Stimulated activated CD8-positive, alpha-beta memory T cell treated with anti-CD3 and anti-CD28 coated beads, Interleukin-4, amount 100 ng/mL, for 4 hours (primary cell): Measurements from ENCODE around the gene CNIH3.
"Not testable (repeated sequence)": the region's sequence is repeated elsewhere in the genome, so short reads cannot be mapped to it uniquely, and the experiment has no call there.

Experiments used
- DNase-seq, 2 donors: peaks; one replicate each; pipeline ENCODE4 v3.0.0-alpha.2; 2020; ENCODE audit warnings: low read depth in 2 of 2, low spot score in 1 of 2

Gene CNIH3

GRCh38 chr1:224615861-224616755, at the start of gene CNIH3:
Gene CNIH3 (plus strand): TSS chr1:224616317. CDS start chr1:224617175, 858 bp downstream.
- DNase-seq: no peak

- not testable (repeated sequence) for DNase-seq
Observed at GRCh38 chr1:224566492-224566891, 49.6 kb upstream of the CNIH3 start.

- no peak for DNase-seq
Observed at GRCh38 chr1:224569276-224569675, 46.8 kb upstream of the CNIH3 start.

GRCh38 chr1:224571975-224572374, 44.1 kb upstream of the CNIH3 start:
- DNase-seq: not testable (repeated sequence)

GRCh38 chr1:224579526-224579925, 36.6 kb upstream of the CNIH3 start:
- DNase-seq: no peak

- no peak for DNase-seq
Observed at GRCh38 chr1:224580006-224580405, 36.1 kb upstream of the CNIH3 start.

GRCh38 chr1:224582041-224582440, 34.1 kb upstream of the CNIH3 start:
- DNase-seq: no peak

- DNase-seq: no peak
Observed at GRCh38 chr1:224583774-224584173, 32.3 kb upstream of the CNIH3 start.

GRCh38 chr1:224585051-224585450, 31.1 kb upstream of the CNIH3 start:
- no peak for DNase-seq

- DNase-seq: no peak
Observed at GRCh38 chr1:224587051-224587450, 29.1 kb upstream of the CNIH3 start.

- no peak for DNase-seq
Observed at GRCh38 chr1:224588515-224588914, 27.6 kb upstream of the CNIH3 start.

- no peak for DNase-seq
Observed at GRCh38 chr1:224589006-224589405, 27.1 kb upstream of the CNIH3 start.

- no peak for DNase-seq
Observed at GRCh38 chr1:224591326-224591725, 24.8 kb upstream of the CNIH3 start.

GRCh38 chr1:224592636-224593582, 23.2 kb upstream of the CNIH3 start:
- no peak for DNase-seq

- no peak for DNase-seq
Observed at GRCh38 chr1:224594360-224594759, 21.8 kb upstream of the CNIH3 start.

- no peak for DNase-seq
Observed at GRCh38 chr1:224594851-224595250, 21.3 kb upstream of the CNIH3 start.

- no peak for DNase-seq
Observed at GRCh38 chr1:224605482-224606181, 10.5 kb upstream of the CNIH3 start.

- DNase-seq: no peak
Observed at GRCh38 chr1:224607188-224608148, 8.6 kb upstream of the CNIH3 start.

GRCh38 chr1:224609333-224609732, 6.8 kb upstream of the CNIH3 start:
- no peak for DNase-seq

GRCh38 chr1:224612246-224612645, 3.9 kb upstream of the CNIH3 start:
- DNase-seq: no peak
